B cell (primary cell): ENCODE measurements around the gene HOXD3. TPM values are rescaled to one million over a fixed set of nuclear protein-coding genes. Genes with fewer than 3 reads are reported as not detected.

Experiments
- ATAC-seq: fragments of 200-7000 bp; cut with Tn5 transposase; one replicate; pipeline ENCODE4 v1.10.0; 2021; ENCODE audit warnings: low read depth, mild to moderate bottlenecking, moderate number of reproducible peaks, moderate library complexity
- CTCF ChIA-PET: fragments of 350-600 bp; sonication (Branson Sonifier 250); formaldehyde crosslinking; loops from one replicate; lab custom pipeline; 2021; ENCODE audit warnings: antibody characterized with exemption, inconsistent platforms; lab: Charles Lee
- POLR2A ChIA-PET: fragments of 350-600 bp; sonication (Branson Sonifier 250); formaldehyde crosslinking; loops from one replicate; lab custom pipeline; 2021; ENCODE audit warnings: antibody characterized with exemption; lab: Charles Lee
- DNase-seq: peaks from one replicate; pipeline ENCODE4 v3.0.0; 2013
- H2AFZ ChIP-seq: 2 replicates; pipeline ENCODE4 v1.6.1; 2012; ENCODE audit warnings: mild to moderate bottlenecking, low read depth, low read length; ENCODE audit not compliant: insufficient read depth, poor library complexity, severe bottlenecking
- H3K27ac ChIP-seq, 2 donors: 1 replicate in 1 of 2; 2 replicates in 1 of 2; pipeline ENCODE4 v1.5.1; 2012 to 2013; ENCODE audit warnings: low read length in 2 of 2, mild to moderate bottlenecking in 2 of 2, moderate library complexity in 1 of 2
- H3K27me3 ChIP-seq, 4 experiments: fragments of 200-600 bp in 1 of 4; sonication (generic) in 1 of 4; replicated peaks in 1 of 4; 1 replicate in 2 of 4; 2 replicates in 2 of 4; pipeline versions ENCODE4 v1.6.1 to v1.7.0; 2013 to 2016; ENCODE audit warnings: low read length in 3 of 4, mild to moderate bottlenecking in 2 of 4, mixed read lengths in 1 of 4, moderate library complexity in 1 of 4; ENCODE audit not compliant: insufficient read depth in 4 of 4, control insufficient read depth in 3 of 4; ENCODE audit errors: control extremely low read depth in 1 of 4
- H3K36me3 ChIP-seq, 2 experiments: replicated peaks in 1 of 2; 1 replicate in 1 of 2; 2 replicates in 1 of 2; pipeline versions ENCODE4 v1.6.1 to v1.7.1; 2013; ENCODE audit warnings: low read length in 1 of 2; ENCODE audit not compliant: insufficient read depth in 2 of 2, control insufficient read depth in 1 of 2; ENCODE audit errors: control extremely low read depth in 1 of 2, extremely low read depth in 1 of 2
- H3K4me1 ChIP-seq, 2 donors: fragments of 200-600 bp in 1 of 2; sonication (generic) in 1 of 2; 1 replicate in 1 of 2; 2 replicates in 1 of 2; pipeline versions ENCODE4 v1.5.1 to v1.6.1; 2013 to 2017; ENCODE audit warnings: low read length in 2 of 2; ENCODE audit not compliant: control insufficient read depth in 2 of 2, insufficient read depth in 2 of 2
- H3K4me2 ChIP-seq: replicated peaks from 2 replicates; pipeline ENCODE3; 2012; ENCODE audit warnings: mild to moderate bottlenecking, low read depth, low read length; ENCODE audit not compliant: poor library complexity, severe bottlenecking
- H3K4me3 ChIP-seq, 5 experiments: fragments of 200-600 bp in 1 of 5; sonication (generic) in 1 of 5; 1 replicate in 3 of 5; 2 replicates in 2 of 5; pipeline versions ENCODE4 v1.5.1 to v1.7.0; 2011 to 2016; ENCODE audit warnings: low read length in 4 of 5, mild to moderate bottlenecking in 4 of 5, low read depth in 2 of 5, control low read depth in 1 of 5, moderate library complexity in 1 of 5; ENCODE audit not compliant: insufficient read depth in 1 of 5; ENCODE audit errors: control extremely low read depth in 1 of 5, extremely low read depth in 1 of 5
- H3K79me2 ChIP-seq: fragments of 200-600 bp; sonication (generic); one replicate; pipeline ENCODE4 v1.6.0; 2016; ENCODE audit warnings: low read length; ENCODE audit not compliant: control insufficient read depth, insufficient read depth
- H3K9ac ChIP-seq: fragments of 200-600 bp; sonication (generic); 2 replicates; pipeline ENCODE4 v1.6.1; 2017; ENCODE audit warnings: mild to moderate bottlenecking, low read length, moderate library complexity
- H3K9me3 ChIP-seq, 3 donors: one replicate each; pipeline versions ENCODE4 v1.6.1 to v1.7.1; 2013; ENCODE audit warnings: low read length in 2 of 3; ENCODE audit not compliant: control insufficient read depth in 2 of 3, insufficient read depth in 1 of 3; ENCODE audit errors: control extremely low read depth in 1 of 3
- H4K20me1 ChIP-seq: 2 replicates; pipeline ENCODE4 v1.6.0; 2012; ENCODE audit warnings: mild to moderate bottlenecking, low read length; ENCODE audit not compliant: insufficient read depth, control insufficient read depth, poor library complexity, severe bottlenecking
- H3K27ac Mint-ChIP-seq: one replicate; pipeline ENCODE4 v1.8.0; 2021; ENCODE audit warnings: mixed read lengths
- H3K27me3 Mint-ChIP-seq: one replicate; pipeline ENCODE4 v1.8.0; 2021; ENCODE audit warnings: mixed read lengths
- H3K4me1 Mint-ChIP-seq: one replicate; pipeline ENCODE4 v1.8.0; 2021; ENCODE audit warnings: mixed read lengths
- H3K4me3 Mint-ChIP-seq: one replicate; pipeline ENCODE4 v1.8.0; 2021; ENCODE audit warnings: mixed read lengths
- H3K9me3 Mint-ChIP-seq: one replicate; pipeline ENCODE4 v1.8.0; 2022; ENCODE audit warnings: mixed read lengths; ENCODE audit not compliant: insufficient read depth
- EZH2 ChIP-seq: IDR thresholded peaks from 2 replicates; pipeline ENCODE4 v1.6.1; 2012; ENCODE audit warnings: borderline replicate concordance, low read depth, mild to moderate bottlenecking, moderate library complexity, low read length; ENCODE audit not compliant: insufficient read depth, poor library complexity, severe bottlenecking
- WGBS: methylation state at CpG from one replicate; pipeline ENCODE4 v1.1.5; 2013; ENCODE audit warnings: missing lambda C conversion rate; ENCODE audit not compliant: insufficient coverage; 5-methylcytosine and 5-hydroxymethylcytosine counted together
- intact Hi-C: fragments of 100-400 bp; cut with micrococcal nuclease; formaldehyde crosslinking; loops from one replicate; pipeline ENCODE4 v1.10.0; 2022
- polyA plus RNA-seq: library from polyadenylated mRNA; depleted of rRNA; stranded (reverse); fragments of >200 nt; gene quantifications from 2 replicates; pipeline ENCODE4 v1.2.3, GENCODE V29; 2012
- total RNA-seq, 2 donors: library from RNA; stranded (reverse); fragments of 120-200 nt in 1 of 2; gene quantifications; 1 replicate in 1 of 2; 2 replicates in 1 of 2; pipeline versions ENCODE4 v1.2.3 to v1.2.4, GENCODE V29; 2013 to 2022
- TF ChIP-seq, protein P1 (sequence below): fragments of 200-600 bp; IDR thresholded peaks from one replicate; pipeline ENCODE4 v1.8.0; 2022; ENCODE audit warnings: antibody characterized with exemption, mild to moderate bottlenecking

HOXD3 gene
- total and polyA plus RNA-seq, 2 donors (not counting 1 experiment from before 2014, with no cell fraction given): not detected

DNA sequence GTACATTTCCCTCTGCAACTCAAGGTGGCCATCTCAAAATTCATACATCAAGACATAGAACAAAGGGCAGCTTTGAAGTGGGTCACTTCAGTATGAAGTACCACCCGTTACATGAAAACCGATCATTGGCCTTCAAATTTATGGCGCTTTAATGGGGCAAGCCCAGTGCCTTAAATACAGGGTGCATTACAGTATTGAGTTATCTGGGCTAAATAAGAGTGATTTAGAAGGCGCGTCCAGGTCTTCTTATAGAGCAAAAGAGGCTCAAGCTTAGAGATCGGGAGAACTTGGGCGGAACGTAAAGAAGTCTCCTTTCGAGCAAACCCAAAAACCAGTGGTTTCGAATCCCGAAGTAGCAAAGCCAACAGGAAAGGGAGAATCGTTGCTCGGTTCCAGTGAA lies 7.1 kb downstream of the HOXD3 start:
- no peak overlapping the region for H3K4me2 ChIP-seq
- H3K9me3 ChIP-seq: peaks cover 0 to 60% (median 0%) of the 10 kb centered on the region in 3 donors
- H4K20me1 ChIP-seq: no peaks in the 10 kb centered on the region
- no peaks in the 10 kb centered on the region for H3K79me2 ChIP-seq
- ChIA-PET CTCF (no interaction called here), POLR2A (no interaction called here)
- peaks cover 70% of the 10 kb centered on the region for H3K27me3 Mint-ChIP-seq
- H3K36me3 ChIP-seq: no peaks in the 10 kb centered on the region
- peaks cover 9 to 15% of the 10 kb centered on the region in 2 donors for H3K4me1 ChIP-seq
- H3K4me1 Mint-ChIP-seq: peaks cover 6% of the 10 kb centered on the region
- no peak for ATAC-seq
- TF ChIP-seq EZH2: no peak
- TF ChIP-seq, protein P1, sequence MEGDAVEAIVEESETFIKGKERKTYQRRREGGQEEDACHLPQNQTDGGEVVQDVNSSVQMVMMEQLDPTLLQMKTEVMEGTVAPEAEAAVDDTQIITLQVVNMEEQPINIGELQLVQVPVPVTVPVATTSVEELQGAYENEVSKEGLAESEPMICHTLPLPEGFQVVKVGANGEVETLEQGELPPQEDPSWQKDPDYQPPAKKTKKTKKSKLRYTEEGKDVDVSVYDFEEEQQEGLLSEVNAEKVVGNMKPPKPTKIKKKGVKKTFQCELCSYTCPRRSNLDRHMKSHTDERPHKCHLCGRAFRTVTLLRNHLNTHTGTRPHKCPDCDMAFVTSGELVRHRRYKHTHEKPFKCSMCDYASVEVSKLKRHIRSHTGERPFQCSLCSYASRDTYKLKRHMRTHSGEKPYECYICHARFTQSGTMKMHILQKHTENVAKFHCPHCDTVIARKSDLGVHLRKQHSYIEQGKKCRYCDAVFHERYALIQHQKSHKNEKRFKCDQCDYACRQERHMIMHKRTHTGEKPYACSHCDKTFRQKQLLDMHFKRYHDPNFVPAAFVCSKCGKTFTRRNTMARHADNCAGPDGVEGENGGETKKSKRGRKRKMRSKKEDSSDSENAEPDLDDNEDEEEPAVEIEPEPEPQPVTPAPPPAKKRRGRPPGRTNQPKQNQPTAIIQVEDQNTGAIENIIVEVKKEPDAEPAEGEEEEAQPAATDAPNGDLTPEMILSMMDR: no peak
- no peak overlapping the region for H3K27ac Mint-ChIP-seq
- no peak overlapping the region for H3K9ac ChIP-seq
- H3K9me3 Mint-ChIP-seq: no peaks in the 10 kb centered on the region
- DNase-seq: no peak
- no peak overlapping the region for H3K4me3 ChIP-seq
- no peak overlapping the region for H3K27ac ChIP-seq
- H3K27me3 ChIP-seq: peaks cover 0 to 84% (median 59%) of the 10 kb centered on the region in 4 experiments
- no peak overlapping the region for H2AFZ ChIP-seq
- H3K4me3 Mint-ChIP-seq: no peak overlapping the region
- intact Hi-C loops: no loop called here
- 30% methylated on average over 12 of the region's 13 CpGs for WGBS

DNA sequence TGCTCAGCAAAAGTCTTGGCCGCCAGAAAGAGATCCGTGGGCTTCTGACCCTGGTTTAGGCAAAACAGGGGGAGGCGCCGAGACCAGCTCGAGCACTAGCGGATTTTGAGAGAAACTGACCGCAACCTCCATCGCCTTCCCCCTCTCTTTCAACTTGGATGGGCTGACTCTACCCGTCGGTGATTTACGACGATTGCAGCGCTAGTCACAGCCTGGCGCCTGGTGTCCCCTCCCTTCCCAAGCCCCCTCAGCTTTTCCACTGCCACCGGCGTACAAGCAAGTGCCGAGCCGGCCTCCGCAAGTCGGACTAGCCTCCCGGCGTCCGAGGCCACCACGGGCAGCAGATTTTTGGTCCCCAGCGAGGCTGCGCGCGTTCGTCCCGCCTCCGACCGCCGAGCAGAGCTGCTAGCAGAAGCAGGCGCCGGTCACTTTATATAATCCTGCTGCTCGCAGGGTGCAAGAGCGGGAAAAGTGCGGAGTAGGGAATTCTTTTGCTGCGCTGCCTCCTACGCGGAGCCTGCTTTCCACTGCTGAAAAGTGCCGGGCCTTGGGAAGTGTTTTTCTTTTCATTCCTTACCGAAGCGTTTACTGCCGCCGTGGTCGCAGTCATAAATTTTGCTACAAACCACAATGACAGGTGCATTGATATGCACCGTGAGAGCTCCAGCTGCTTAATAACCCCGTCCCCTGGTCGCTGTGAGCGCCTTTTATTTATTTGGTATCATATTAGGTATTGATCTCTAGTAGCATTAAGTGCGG lies 7.7 kb downstream of the HOXD3 start:
- H3K9ac ChIP-seq: no peak overlapping the region
- H2AFZ ChIP-seq: peak overlapping the region; percentile 25
- peaks cover 4 to 11% of the 10 kb centered on the region in 2 donors for H3K4me1 ChIP-seq
- ATAC-seq: no peak
- ChIA-PET POLR2A (no interaction called here), CTCF (no interaction called here)
- H3K4me3 Mint-ChIP-seq: no peak overlapping the region
- no peaks in the 10 kb centered on the region for H3K79me2 ChIP-seq
- intact Hi-C loops: no loop called here
- H3K4me2 ChIP-seq: no peak overlapping the region
- peaks cover 76% of the 10 kb centered on the region for H3K27me3 Mint-ChIP-seq
- no peak for TF ChIP-seq EZH2
- TF ChIP-seq, protein P1: no peak
- peaks cover 6% of the 10 kb centered on the region for H3K4me1 Mint-ChIP-seq
- H3K27me3 ChIP-seq: peaks cover 0 to 84% (median 60%) of the 10 kb centered on the region in 4 experiments
- peaks cover 0 to 58% (median 0%) of the 10 kb centered on the region in 3 donors for H3K9me3 ChIP-seq
- WGBS: 9% methylated on average over 52 of the region's 52 CpGs
- H3K36me3 ChIP-seq: no peaks in the 10 kb centered on the region
- DNase-seq: no peak
- no peaks in the 10 kb centered on the region for H4K20me1 ChIP-seq
- no peak overlapping the region for H3K4me3 ChIP-seq
- H3K9me3 Mint-ChIP-seq: no peaks in the 10 kb centered on the region
- H3K27ac ChIP-seq: no peak overlapping the region
- H3K27ac Mint-ChIP-seq: no peak overlapping the region
